ENCODE measurements around the gene TUBGCP6.
A peak's percentile ranks its signal among the peaks of the same experiment; 100 is the strongest.

The TUBGCP6 gene

GRCh38 chr22:50222508-50222907 lies 22.3 kb downstream of the TUBGCP6 start:
- H3K27me3 Mint-ChIP-seq: no peaks in the 10 kb centered on the region
- ATAC-seq (no peak), DNase-seq (no peak)
- H3K36me3 Mint-ChIP-seq (ENCODE audit: low read depth): peaks cover 13% of the 10 kb centered on the region
- H3K4me1 Mint-ChIP-seq: no peaks in the 10 kb centered on the region
- H3K4me3 Mint-ChIP-seq: no peak overlapping the region
- H3K27ac Mint-ChIP-seq: no peak overlapping the region
- no peaks in the 10 kb centered on the region for H3K9me3 Mint-ChIP-seq

- DNase-seq (no peak), ATAC-seq (no peak)
- H3K27me3 Mint-ChIP-seq: no peaks in the 10 kb centered on the region
- no peak overlapping the region for H3K4me3 Mint-ChIP-seq
- H3K27ac Mint-ChIP-seq: no peak overlapping the region
- H3K36me3 Mint-ChIP-seq (ENCODE audit: low read depth): peaks cover 16% of the 10 kb centered on the region
- no peaks in the 10 kb centered on the region for H3K4me1 Mint-ChIP-seq
- H3K9me3 Mint-ChIP-seq: no peaks in the 10 kb centered on the region
Measured at GRCh38 chr22:50221410-50222300, 23.2 kb downstream of the TUBGCP6 start.

GRCh38 chr22:50220603-50221409 lies 24.0 kb downstream of the TUBGCP6 start:
- Mint-ChIP-seq H3K4me1 (no peaks in the 10 kb centered on the region), H3K27ac (no peak overlapping the region), H3K9me3 (no peaks in the 10 kb centered on the region), H3K4me3 (no peak overlapping the region), H3K36me3 (ENCODE audit: low read depth) (peaks cover 20% of the 10 kb centered on the region), H3K27me3 (no peaks in the 10 kb centered on the region)
- no peak for DNase-seq
- no peak for ATAC-seq

- ATAC-seq (no peak), DNase-seq (no peak)
- H3K36me3 Mint-ChIP-seq (ENCODE audit: low read depth): peaks cover 24% of the 10 kb centered on the region
- H3K27me3 Mint-ChIP-seq: no peaks in the 10 kb centered on the region
- no peaks in the 10 kb centered on the region for H3K4me1 Mint-ChIP-seq
- H3K9me3 Mint-ChIP-seq: no peaks in the 10 kb centered on the region
- H3K4me3 Mint-ChIP-seq: no peak overlapping the region
- H3K27ac Mint-ChIP-seq: no peak overlapping the region
Measured at GRCh38 chr22:50219800-50220602, 24.8 kb downstream of the TUBGCP6 start.

- peaks cover 27% of the 10 kb centered on the region for H3K36me3 Mint-ChIP-seq (ENCODE audit: low read depth)
- DNase-seq (no peak), ATAC-seq (no peak)
- no peaks in the 10 kb centered on the region for H3K4me1 Mint-ChIP-seq
- no peaks in the 10 kb centered on the region for H3K27me3 Mint-ChIP-seq
- no peaks in the 10 kb centered on the region for H3K9me3 Mint-ChIP-seq
- no peak overlapping the region for H3K27ac Mint-ChIP-seq
- H3K4me3 Mint-ChIP-seq: no peak overlapping the region
Measured at GRCh38 chr22:50218996-50219727, 25.7 kb downstream of the TUBGCP6 start.

GRCh38 chr22:50218153-50218995 lies 26.4 kb downstream of the TUBGCP6 start:
- DNase-seq: no peak
- no peak overlapping the region for H3K4me3 Mint-ChIP-seq
- peaks cover 2% of the 10 kb centered on the region for H3K4me1 Mint-ChIP-seq
- no peak overlapping the region for H3K27ac Mint-ChIP-seq
- no peak for ATAC-seq
- peaks cover 27% of the 10 kb centered on the region for H3K36me3 Mint-ChIP-seq (ENCODE audit: low read depth)
- no peaks in the 10 kb centered on the region for H3K9me3 Mint-ChIP-seq
- H3K27me3 Mint-ChIP-seq: no peaks in the 10 kb centered on the region

GRCh38 chr22:50217543-50218152 lies 27.2 kb downstream of the TUBGCP6 start:
- no peaks in the 10 kb centered on the region for H3K27me3 Mint-ChIP-seq
- DNase-seq: no peak
- H3K27ac Mint-ChIP-seq: no peak overlapping the region
- peaks cover 2% of the 10 kb centered on the region for H3K4me1 Mint-ChIP-seq
- no peaks in the 10 kb centered on the region for H3K9me3 Mint-ChIP-seq
- H3K4me3 Mint-ChIP-seq: no peak overlapping the region
- peaks cover 30% of the 10 kb centered on the region for H3K36me3 Mint-ChIP-seq (ENCODE audit: low read depth)
- no peak for ATAC-seq

GRCh38 chr22:50216684-50217520 lies 27.9 kb downstream of the TUBGCP6 start:
- H3K36me3 Mint-ChIP-seq (ENCODE audit: low read depth): peaks cover 35% of the 10 kb centered on the region
- H3K27ac Mint-ChIP-seq: peak overlapping the region; percentile 14
- peaks cover 2% of the 10 kb centered on the region for H3K4me1 Mint-ChIP-seq
- H3K4me3 Mint-ChIP-seq: no peak overlapping the region
- no peaks in the 10 kb centered on the region for H3K9me3 Mint-ChIP-seq
- DNase-seq (no peak), ATAC-seq (no peak)
- no peaks in the 10 kb centered on the region for H3K27me3 Mint-ChIP-seq

- Mint-ChIP-seq H3K36me3 (ENCODE audit: low read depth) (peaks cover 37% of the 10 kb centered on the region), H3K4me1 (peaks cover 3% of the 10 kb centered on the region), H3K27ac (no peak overlapping the region), H3K9me3 (no peaks in the 10 kb centered on the region), H3K27me3 (no peaks in the 10 kb centered on the region), H3K4me3 (no peak overlapping the region)
- DNase-seq (no peak), ATAC-seq (no peak)
Measured at GRCh38 chr22:50216055-50216683, 28.7 kb downstream of the TUBGCP6 start.

GRCh38 chr22:50215297-50216054 lies 29.3 kb downstream of the TUBGCP6 start:
- Mint-ChIP-seq H3K9me3 (no peaks in the 10 kb centered on the region), H3K36me3 (ENCODE audit: low read depth) (peaks cover 37% of the 10 kb centered on the region), H3K27me3 (no peaks in the 10 kb centered on the region), H3K4me1 (peaks cover 6% of the 10 kb centered on the region), H3K4me3 (no peak overlapping the region), H3K27ac (peak overlapping the region; percentile 0)
- ATAC-seq (no peak), DNase-seq (no peak)

- ATAC-seq (no peak), DNase-seq (no peak)
- H3K9me3 Mint-ChIP-seq: no peaks in the 10 kb centered on the region
- peaks cover 9% of the 10 kb centered on the region for H3K4me1 Mint-ChIP-seq
- H3K4me3 Mint-ChIP-seq: no peak overlapping the region
- H3K36me3 Mint-ChIP-seq (ENCODE audit: low read depth): peaks cover 38% of the 10 kb centered on the region
- H3K27me3 Mint-ChIP-seq: no peaks in the 10 kb centered on the region
- H3K27ac Mint-ChIP-seq: peak overlapping the region; percentile 52
Measured at GRCh38 chr22:50213263-50213662, 31.6 kb downstream of the TUBGCP6 start.

Data from activated naive CD8-positive, alpha-beta T cell treated with anti-CD3 and anti-CD28 coated beads, Interleukin-2, amount 50 U/mL, for 24 hours (primary cell).